GM10248 (cell line): ENCODE results near the gene ARL5A.

Experiments
- CTCF ChIA-PET: fragments of 300-600 bp; sonication (Branson Sonifier 250); formaldehyde crosslinking; extraction: SDS; loops from one replicate; lab custom pipeline; 2021; ENCODE audit warnings: antibody characterized with exemption; lab: Yijun Ruan, JAX
- POLR2A ChIA-PET: fragments of 350-650 bp; sonication (Branson Sonifier 250); formaldehyde crosslinking; extraction: SDS; loops from one replicate; lab custom pipeline; 2020; ENCODE audit warnings: antibody characterized with exemption; lab: Yijun Ruan, JAX
- DNase-seq: peaks from one replicate; pipeline ENCODE4 v3.0.0; 2012; ENCODE audit errors: extremely low spot score
- CTCF ChIP-seq: IDR thresholded peaks from 2 replicates; pipeline ENCODE4 v1.5.1; 2012; ENCODE audit warnings: mild to moderate bottlenecking, low read depth; ENCODE audit errors: extremely low read depth, missing control alignments, control extremely low read depth

The ARL5A gene

GRCh38 chr2:151761687-151762086 lies 66.5 kb downstream of the ARL5A start:
- TF ChIP-seq CTCF = no peak
- no peak for DNase-seq
- ChIA-PET CTCF (interaction anchor here (1.6 kb wide), 1 partner anchor 52 kb away, joined by 3 read pairs; no protein-coding TSS in a partner anchor), POLR2A (no interaction called here)

GRCh38 chr2:151761193-151761592 lies 67.0 kb downstream of the ARL5A start:
- ChIA-PET POLR2A (no interaction called here), CTCF (interaction anchor here (1.6 kb wide), 1 partner anchor 53 kb away, joined by 3 read pairs; no protein-coding TSS in a partner anchor)
- no peak for TF ChIP-seq CTCF
- DNase-seq = no peak

- TF ChIP-seq CTCF = no peak
- DNase-seq = no peak
- POLR2A ChIA-PET = no interaction called here
- CTCF ChIA-PET = no interaction called here
Measured at GRCh38 chr2:151760139-151760650, 68.0 kb downstream of the ARL5A start.

- no peak for TF ChIP-seq CTCF
- no peak for DNase-seq
- POLR2A ChIA-PET = no interaction called here
- CTCF ChIA-PET = interaction anchor here (2.9 kb wide), 1 partner anchor 13 kb away, joined by 9 read pairs; no protein-coding TSS in a partner anchor
Measured at GRCh38 chr2:151758744-151759143, 69.5 kb downstream of the ARL5A start.

- ChIA-PET POLR2A (no interaction called here), CTCF (interaction anchor here (0.8 to 2.9 kb wide), 3 partner anchors 11 to 31 kb away, joined by 3 to 9 read pairs (median 5); no protein-coding TSS in a partner anchor)
- DNase-seq = no peak
- no peak for TF ChIP-seq CTCF
Measured at GRCh38 chr2:151757861-151758260, 70.4 kb downstream of the ARL5A start.

- POLR2A ChIA-PET = no interaction called here
- CTCF ChIA-PET = interaction anchor here (0.9 to 3.2 kb wide), 5 partner anchors 9 to 20 kb away, joined by 3 to 12 read pairs (median 9); no protein-coding TSS in a partner anchor
- no peak for DNase-seq
- TF ChIP-seq CTCF = no peak
Measured at GRCh38 chr2:151756820-151757219, 71.4 kb downstream of the ARL5A start.
